H9 (cell line): ENCODE data around the gene GMPR2. TPM values are rescaled to one million over a fixed set of nuclear protein-coding genes. Genes with fewer than 3 reads are reported as not detected.
"Not testable (repeated sequence)": the region's sequence is repeated elsewhere in the genome, so short reads cannot be mapped to it uniquely, and the experiment has no call there.

Experiments
- DNase-seq: peaks from one replicate; pipeline ENCODE4 v3.0.0-alpha.2; 2017
- H2AFZ ChIP-seq: one replicate; pipeline ENCODE4 v1.6.1; 2013; ENCODE audit warnings: mild to moderate bottlenecking, low read length, control low read depth, moderate library complexity
- H2AK5ac ChIP-seq: 2 replicates; pipeline ENCODE4 v1.6.1; 2013; ENCODE audit warnings: low read length, control low read depth, mixed read lengths; ENCODE audit not compliant: insufficient read length
- H2BK120ac ChIP-seq: one replicate; pipeline ENCODE4 v1.6.1; 2013; ENCODE audit warnings: low read depth, mild to moderate bottlenecking, low read length, control low read depth, inconsistent platforms; ENCODE audit not compliant: poor library complexity, severe bottlenecking
- H2BK12ac ChIP-seq: 2 replicates; pipeline ENCODE4 v1.6.1; 2013; ENCODE audit warnings: low read length, control low read depth, mixed read lengths, low read depth; ENCODE audit not compliant: insufficient read length
- H2BK15ac ChIP-seq: 2 replicates; pipeline ENCODE4 v1.6.1; 2013; ENCODE audit warnings: low read depth, low read length, control low read depth
- H2BK20ac ChIP-seq: one replicate; pipeline ENCODE4 v1.6.1; 2013; ENCODE audit warnings: low read depth, mild to moderate bottlenecking, low read length, control low read depth, inconsistent platforms; ENCODE audit not compliant: poor library complexity, severe bottlenecking
- H2BK5ac ChIP-seq: 2 replicates; pipeline ENCODE4 v1.6.1; 2013; ENCODE audit warnings: low read length, control low read depth, mixed read lengths; ENCODE audit not compliant: insufficient read length
- H3K14ac ChIP-seq: 2 replicates; pipeline ENCODE4 v1.6.1; 2013; ENCODE audit warnings: low read length, control low read depth; ENCODE audit not compliant: insufficient read depth
- H3K18ac ChIP-seq: 2 replicates; pipeline ENCODE4 v1.6.1; 2013; ENCODE audit warnings: low read depth, mild to moderate bottlenecking, mixed read lengths, low read length, control low read depth; ENCODE audit not compliant: insufficient read length
- H3K23ac ChIP-seq: 2 replicates; pipeline ENCODE4 v1.6.1; 2013; ENCODE audit warnings: low read length, control low read depth, mixed read lengths, low read depth; ENCODE audit not compliant: insufficient read length
- H3K23me2 ChIP-seq: 2 replicates; pipeline ENCODE4 v1.6.1; 2013; ENCODE audit warnings: low read depth, mild to moderate bottlenecking, mixed read lengths, low read length, control low read depth; ENCODE audit not compliant: insufficient read length, poor library complexity, severe bottlenecking
- H3K27ac ChIP-seq: 2 replicates; pipeline ENCODE4 v1.5.1; 2013; ENCODE audit warnings: low read length, control low read depth, mixed read lengths, low read depth; ENCODE audit not compliant: insufficient read length
- H3K27me3 ChIP-seq: 2 replicates; pipeline ENCODE4 v1.6.1; 2013; ENCODE audit warnings: low read length, control low read depth, inconsistent platforms; ENCODE audit not compliant: insufficient read depth
- H3K4ac ChIP-seq: 2 replicates; pipeline ENCODE4 v1.6.1; 2013; ENCODE audit warnings: low read depth, mild to moderate bottlenecking, control low read depth, inconsistent platforms, low read length, moderate library complexity
- H3K4me1 ChIP-seq: 2 replicates; pipeline ENCODE4 v1.6.1; 2013; ENCODE audit warnings: low read length, control low read depth, inconsistent platforms; ENCODE audit not compliant: insufficient read depth
- H3K4me2 ChIP-seq: 2 replicates; pipeline ENCODE4 v1.6.1; 2013; ENCODE audit warnings: low read length, control low read depth, mixed read lengths; ENCODE audit not compliant: insufficient read length, insufficient read depth
- H3K56ac ChIP-seq: 2 replicates; pipeline ENCODE4 v1.6.1; 2013; ENCODE audit warnings: low read depth, mild to moderate bottlenecking, mixed read lengths, low read length, control low read depth; ENCODE audit not compliant: insufficient read length
- H3K79me1 ChIP-seq: 2 replicates; pipeline ENCODE4 v1.6.1; 2013; ENCODE audit warnings: low read depth, mild to moderate bottlenecking, moderate library complexity, low read length, control low read depth, inconsistent platforms; ENCODE audit not compliant: insufficient read depth, poor library complexity, severe bottlenecking
- H3K79me2 ChIP-seq: 2 replicates; pipeline ENCODE4 v1.6.1; 2013; ENCODE audit warnings: low read length, control low read depth, inconsistent platforms; ENCODE audit not compliant: insufficient read depth
- H3K9ac ChIP-seq: 2 replicates; pipeline ENCODE4 v1.6.1; 2013; ENCODE audit warnings: low read length, control low read depth, mixed read lengths; ENCODE audit not compliant: insufficient read length; ENCODE audit errors: extremely low read depth
- H3K9me3 ChIP-seq: one replicate; pipeline ENCODE4 v1.6.1; 2013; ENCODE audit warnings: low read depth, low read length, inconsistent platforms; ENCODE audit not compliant: control insufficient read depth
- H3T11ph ChIP-seq: one replicate; pipeline ENCODE4 v1.6.1; 2013; ENCODE audit warnings: mild to moderate bottlenecking, low read length, control low read depth, inconsistent platforms
- H4K20me1 ChIP-seq: one replicate; pipeline ENCODE4 v1.6.1; 2013; ENCODE audit not compliant: control insufficient read depth, insufficient read length, insufficient read depth
- H4K5ac ChIP-seq: 2 replicates; pipeline ENCODE4 v1.6.1; 2013; ENCODE audit warnings: low read depth, mild to moderate bottlenecking, mixed read lengths, low read length, control low read depth; ENCODE audit not compliant: insufficient read length
- H4K8ac ChIP-seq: replicated peaks from 2 replicates; pipeline ENCODE4 v1.6.1; 2013; ENCODE audit warnings: low read length, control low read depth, mixed read lengths, low read depth; ENCODE audit not compliant: insufficient read length
- H4K91ac ChIP-seq: 2 replicates; pipeline ENCODE4 v1.6.1; 2013; ENCODE audit warnings: low read depth, mild to moderate bottlenecking, moderate library complexity, mixed read lengths, low read length, control low read depth; ENCODE audit not compliant: insufficient read length
- H3K27ac Mint-ChIP-seq, 3 experiments: 2 replicates in 2 of 3; 3 replicates in 1 of 3; pipeline ENCODE4 v1.8.0; 2020 to 2021; ENCODE audit warnings: mixed read lengths in 3 of 3, mild to moderate bottlenecking in 1 of 3, moderate library complexity in 1 of 3
- H3K27me3 Mint-ChIP-seq: 2 replicates; pipeline ENCODE4 v1.8.0; 2021; ENCODE audit warnings: low read depth, mild to moderate bottlenecking, moderate library complexity, mixed read lengths
- H3K36me3 Mint-ChIP-seq, 3 experiments: 2 replicates in 2 of 3; 3 replicates in 1 of 3; pipeline ENCODE4 v1.8.0; 2020 to 2021; ENCODE audit warnings: low read depth in 3 of 3, mixed read lengths in 3 of 3; ENCODE audit not compliant: insufficient read depth in 1 of 3
- H3K4me1 Mint-ChIP-seq, 2 experiments: 2 replicates each; pipeline ENCODE4 v1.8.0; 2020; ENCODE audit warnings: mixed read lengths in 2 of 2
- H3K4me3 Mint-ChIP-seq, 2 experiments: 2 replicates in 1 of 2; 3 replicates in 1 of 2; pipeline ENCODE4 v1.8.0; 2020 to 2021; ENCODE audit warnings: mild to moderate bottlenecking in 2 of 2, mixed read lengths in 2 of 2, moderate library complexity in 1 of 2
- H3K9me3 Mint-ChIP-seq, 2 experiments: 2 replicates in 1 of 2; 3 replicates in 1 of 2; pipeline ENCODE4 v1.8.0; 2020; ENCODE audit warnings: mild to moderate bottlenecking in 2 of 2, mixed read lengths in 2 of 2, moderate library complexity in 1 of 2
- CTCF ChIP-seq: fragments of 200-600 bp; sonication (generic); conservative IDR thresholded peaks from 3 replicates; pipeline ENCODE4 v1.8.0; 2021; ENCODE audit warnings: antibody characterized with exemption, mild to moderate bottlenecking
- WGBS: extraction: QIAGEN DNeasy Blood & Tissue Kit; methylation state at CpG from one replicate; pipeline ENCODE4 v1.1.7; 2013; ENCODE audit warnings: missing lambda C conversion rate, low lambda C conversion rate, mixed read lengths; ENCODE audit not compliant: insufficient read length; ENCODE audit errors: extremely low coverage; 5-methylcytosine and 5-hydroxymethylcytosine counted together
- total RNA-seq: library from RNA; stranded (reverse); gene quantifications from 2 replicates; pipeline ENCODE4 v1.2.1, GENCODE V29; 2021

GMPR2 gene
- total RNA-seq, 1 experiment from 2014 or later: 84.7 TPM

DNA sequence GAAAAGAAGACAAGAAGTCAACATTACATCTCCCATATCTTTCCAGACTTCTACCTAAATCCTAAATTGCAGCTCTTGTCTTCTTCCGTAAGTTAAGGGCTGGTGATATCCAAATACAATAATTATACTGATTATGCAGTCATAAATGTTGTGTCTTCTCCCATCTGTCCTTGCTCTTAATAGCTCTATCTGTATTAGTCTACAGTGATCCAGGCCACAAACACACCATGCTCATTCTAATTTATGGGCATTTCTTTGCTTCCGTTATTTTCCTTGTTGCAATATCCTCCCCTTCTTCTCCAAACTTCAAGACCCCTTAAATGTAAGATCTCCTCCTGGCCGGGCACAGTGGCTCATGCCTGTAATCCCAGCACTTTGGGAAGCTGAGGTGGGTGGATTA lies 13.2 kb upstream of the GMPR2 start:
- H3K4ac ChIP-seq: no peak overlapping the region
- H3K27ac Mint-ChIP-seq: peak overlapping the region in 1 of 3 experiments; percentile 46; a peak in 2 of 7 replicates

GRCh38 chr14:24222987-24223386 lies 9.7 kb upstream of the GMPR2 start:
- H3K18ac ChIP-seq, H2BK5ac ChIP-seq, H3K23ac ChIP-seq, H2BK120ac ChIP-seq, H3K27me3 ChIP-seq, H3K14ac ChIP-seq, H2BK12ac ChIP-seq, H3K79me2 ChIP-seq, H3K4me3 Mint-ChIP-seq, H2BK20ac ChIP-seq, H2AK5ac ChIP-seq, H3K9me3 ChIP-seq, H3K9ac ChIP-seq, H3K4me1 Mint-ChIP-seq, H3K4me2 ChIP-seq, H4K8ac ChIP-seq, H2AFZ ChIP-seq, H4K5ac ChIP-seq, H3K27ac ChIP-seq, H3K4ac ChIP-seq, H3K56ac ChIP-seq, H3K27ac Mint-ChIP-seq, DNase-seq, H4K91ac ChIP-seq, H3K9me3 Mint-ChIP-seq, H3T11ph ChIP-seq, H4K20me1 ChIP-seq, H3K4me1 ChIP-seq, H3K27me3 Mint-ChIP-seq, H2BK15ac ChIP-seq, H3K23me2 ChIP-seq: not testable (repeated sequence)
- peaks cover 11% of the 10 kb centered on the region for H3K79me1 ChIP-seq
- H3K36me3 Mint-ChIP-seq: peaks cover 5 to 19% (median 13%) of the 10 kb centered on the region in 3 experiments; a peak in 5 of 7 replicates
- no CpG with 5 or more reads among the region's 4 CpGs for WGBS

More for the DNA sequence above, 13.2 kb upstream of the GMPR2 start:
- H4K91ac ChIP-seq: no peak overlapping the region
- no peak overlapping the region for H2BK12ac ChIP-seq
- no peak overlapping the region for H2AFZ ChIP-seq
- H2BK20ac ChIP-seq: no peak overlapping the region
- peaks cover 11% of the 10 kb centered on the region for H3K79me1 ChIP-seq
- WGBS: no CpG with 5 or more reads among the region's 3 CpGs
- no peak overlapping the region for H4K8ac ChIP-seq
- DNase-seq: no peak
- H3K27me3 Mint-ChIP-seq: no peaks in the 10 kb centered on the region
- no peak overlapping the region for H3K4me2 ChIP-seq
- no peak overlapping the region for H3T11ph ChIP-seq
- no peaks in the 10 kb centered on the region for H3K27me3 ChIP-seq
- TF ChIP-seq CTCF: no peak
- no peak overlapping the region for H3K27ac ChIP-seq
- peaks cover 0 to 13% (median 11%) of the 10 kb centered on the region in 3 experiments; a peak in 5 of 7 replicates for H3K36me3 Mint-ChIP-seq
- H4K20me1 ChIP-seq: no peaks in the 10 kb centered on the region
- H2AK5ac ChIP-seq: no peak overlapping the region
- H3K4me3 Mint-ChIP-seq: no peak overlapping the region
- no peaks in the 10 kb centered on the region for H3K9me3 ChIP-seq
- peaks cover 7 to 9% of the 10 kb centered on the region in 2 experiments for H3K4me1 Mint-ChIP-seq
- no peak overlapping the region for H2BK120ac ChIP-seq
- H3K79me2 ChIP-seq: peaks cover 3% of the 10 kb centered on the region; the same call in 1 of the 2 replicates
- no peaks in the 10 kb centered on the region for H3K4me1 ChIP-seq
- no peak overlapping the region for H4K5ac ChIP-seq
- H3K23me2 ChIP-seq: peaks cover 8% of the 10 kb centered on the region
- no peaks in the 10 kb centered on the region for H3K9me3 Mint-ChIP-seq
- no peak overlapping the region for H2BK15ac ChIP-seq
- H3K56ac ChIP-seq: no peak overlapping the region
- H3K18ac ChIP-seq: no peak overlapping the region
- H3K23ac ChIP-seq: no peak overlapping the region
- no peak overlapping the region for H3K9ac ChIP-seq
- H3K14ac ChIP-seq: no peak overlapping the region
- no peak overlapping the region for H2BK5ac ChIP-seq
